ENCODE data around the gene IL21.
"Not testable (repeated sequence)": the region's sequence is repeated elsewhere in the genome, so short reads cannot be mapped to it uniquely, and the experiment has no call there.

IL21 gene

GRCh38 chr4:122663291-122663690 lies 42.4 kb upstream of the IL21 start:
- TF ChIP-seq, protein P1, sequence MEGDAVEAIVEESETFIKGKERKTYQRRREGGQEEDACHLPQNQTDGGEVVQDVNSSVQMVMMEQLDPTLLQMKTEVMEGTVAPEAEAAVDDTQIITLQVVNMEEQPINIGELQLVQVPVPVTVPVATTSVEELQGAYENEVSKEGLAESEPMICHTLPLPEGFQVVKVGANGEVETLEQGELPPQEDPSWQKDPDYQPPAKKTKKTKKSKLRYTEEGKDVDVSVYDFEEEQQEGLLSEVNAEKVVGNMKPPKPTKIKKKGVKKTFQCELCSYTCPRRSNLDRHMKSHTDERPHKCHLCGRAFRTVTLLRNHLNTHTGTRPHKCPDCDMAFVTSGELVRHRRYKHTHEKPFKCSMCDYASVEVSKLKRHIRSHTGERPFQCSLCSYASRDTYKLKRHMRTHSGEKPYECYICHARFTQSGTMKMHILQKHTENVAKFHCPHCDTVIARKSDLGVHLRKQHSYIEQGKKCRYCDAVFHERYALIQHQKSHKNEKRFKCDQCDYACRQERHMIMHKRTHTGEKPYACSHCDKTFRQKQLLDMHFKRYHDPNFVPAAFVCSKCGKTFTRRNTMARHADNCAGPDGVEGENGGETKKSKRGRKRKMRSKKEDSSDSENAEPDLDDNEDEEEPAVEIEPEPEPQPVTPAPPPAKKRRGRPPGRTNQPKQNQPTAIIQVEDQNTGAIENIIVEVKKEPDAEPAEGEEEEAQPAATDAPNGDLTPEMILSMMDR (IDR thresholded peaks at IDR 0.05; ENCODE audit: low read depth, low read length, missing control alignments): no peak
- H3K4me3 ChIP-seq (ENCODE audit: low read depth, low read length): no peak overlapping the region
- no peak for DNase-seq (ENCODE audit: low read depth)

GRCh38 chr4:122662701-122663100 lies 41.8 kb upstream of the IL21 start:
- no peak for DNase-seq (ENCODE audit: low read depth)
- TF ChIP-seq, protein P1 (IDR thresholded peaks at IDR 0.05; ENCODE audit: low read depth, low read length, missing control alignments): no peak
- no peak overlapping the region for H3K4me3 ChIP-seq (ENCODE audit: low read depth, low read length)

DNA sequence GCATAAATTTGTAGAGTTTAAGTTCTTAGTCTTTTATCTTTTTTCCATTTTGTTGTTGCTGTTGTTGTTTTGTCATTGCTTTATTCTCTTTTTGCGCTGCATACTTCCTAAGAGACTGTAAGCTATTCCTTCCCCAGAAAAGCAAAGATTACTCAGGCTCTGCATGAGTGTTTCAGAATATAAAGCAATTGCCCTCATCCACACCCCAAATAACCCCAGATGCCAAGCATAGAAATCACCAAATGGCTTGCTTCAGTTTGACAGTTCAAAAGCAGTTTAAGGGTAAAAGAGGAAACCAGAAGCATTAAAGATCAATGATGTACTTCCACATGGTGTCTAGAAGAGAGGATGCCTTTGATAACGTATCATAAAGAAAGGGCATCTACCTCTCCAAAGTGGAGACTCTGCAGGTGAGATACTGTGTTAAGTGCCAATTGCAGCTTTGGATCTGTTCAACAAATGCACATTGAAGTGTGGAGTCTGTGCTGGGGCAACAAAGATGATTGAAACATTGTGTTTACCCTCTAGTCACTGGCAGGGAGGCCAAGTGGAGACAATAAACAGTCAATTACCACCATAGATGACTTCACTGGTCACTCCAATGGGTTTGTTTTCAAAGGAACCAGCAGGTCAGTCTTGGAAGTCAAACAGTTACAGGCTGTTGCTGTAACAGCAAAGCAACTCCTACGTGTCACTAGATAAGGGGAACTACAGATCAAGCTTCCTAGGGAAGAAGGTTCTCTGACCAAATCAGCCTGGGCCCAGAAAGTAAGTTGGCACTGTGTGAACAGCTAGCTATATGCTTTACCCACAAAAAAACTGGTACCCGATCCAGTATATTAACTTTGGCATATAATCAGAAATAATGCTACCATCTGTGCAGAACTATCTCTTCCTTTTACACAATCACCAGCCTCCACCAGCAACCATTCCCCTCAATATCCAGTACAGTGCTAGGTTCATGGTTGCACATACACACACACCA lies 40.6 kb upstream of the IL21 start:
- DNase-seq (ENCODE audit: low read depth): no peak
- TF ChIP-seq, protein P1 (IDR thresholded peaks at IDR 0.05; ENCODE audit: low read depth, low read length, missing control alignments): no peak
- no peak overlapping the region for H3K4me3 ChIP-seq (ENCODE audit: low read depth, low read length)

DNA sequence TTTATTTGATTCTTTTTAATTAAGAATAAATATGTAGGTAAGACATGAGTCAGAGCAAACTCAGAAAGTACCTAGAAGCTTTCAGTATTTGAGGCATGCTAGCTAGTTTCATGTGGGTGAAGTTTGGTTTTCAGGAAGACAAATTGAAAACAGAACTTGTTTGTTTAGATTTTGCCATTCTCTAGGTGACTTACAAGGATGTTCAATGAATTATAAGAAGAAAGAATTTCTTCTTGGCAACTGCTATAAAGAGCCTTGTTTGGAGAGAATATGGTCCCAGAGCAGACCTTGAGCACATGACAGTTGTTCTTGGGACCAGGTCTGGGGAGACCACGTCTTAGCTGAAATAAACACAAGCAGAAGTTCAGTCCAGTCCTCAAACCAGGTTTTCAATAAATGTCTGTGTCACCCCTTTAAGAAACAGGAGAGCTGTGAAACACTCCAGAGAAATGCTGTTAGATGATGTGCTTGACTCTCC lies 38.0 kb upstream of the IL21 start:
- TF ChIP-seq, protein P1 (IDR thresholded peaks at IDR 0.05; ENCODE audit: low read depth, low read length, missing control alignments): no peak
- H3K4me3 ChIP-seq (ENCODE audit: low read depth, low read length): no peak overlapping the region
- DNase-seq (ENCODE audit: low read depth): peak; percentile 35

DNA sequence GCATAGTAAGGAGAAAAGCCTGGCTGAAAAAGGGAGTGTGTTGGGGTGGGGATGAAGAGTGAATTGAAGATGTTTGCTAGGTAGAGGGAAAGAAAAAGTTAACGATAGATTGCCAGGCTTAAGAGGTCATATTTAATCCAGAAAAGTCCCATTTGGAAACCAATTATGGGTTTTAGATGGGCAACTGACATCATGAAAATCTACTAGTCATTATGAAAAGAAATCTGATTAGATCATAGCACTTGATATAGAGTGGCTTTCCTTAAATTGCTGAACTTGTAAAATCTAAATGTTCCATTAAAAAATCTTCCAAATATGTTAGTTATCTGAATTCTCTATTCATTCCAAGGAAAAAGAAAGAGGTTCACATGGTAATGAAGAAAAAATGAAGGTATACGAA lies 37.5 kb upstream of the IL21 start:
- no peak for DNase-seq (ENCODE audit: low read depth)
- no peak overlapping the region for H3K4me3 ChIP-seq (ENCODE audit: low read depth, low read length)
- TF ChIP-seq, protein P1 (IDR thresholded peaks at IDR 0.05; ENCODE audit: low read depth, low read length, missing control alignments): no peak

DNA sequence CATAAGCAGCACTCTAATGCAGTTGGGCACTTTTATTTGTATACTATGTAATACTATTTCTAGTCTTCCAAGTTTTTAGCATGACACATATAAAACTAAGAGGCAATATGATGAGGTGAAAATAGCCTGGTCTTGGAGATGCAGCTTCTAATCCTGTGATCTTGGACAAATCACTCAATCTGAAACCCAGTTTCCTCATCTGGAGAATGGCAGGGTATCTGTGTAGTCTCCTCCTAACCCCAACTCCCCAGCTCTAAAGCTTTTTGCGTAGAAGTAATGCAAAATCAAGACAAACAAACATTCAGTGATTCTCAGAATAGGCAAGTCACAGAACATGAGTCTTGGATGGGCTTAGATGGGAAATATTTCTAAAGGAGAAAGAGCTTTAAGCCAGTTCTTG lies 36.7 kb upstream of the IL21 start:
- TF ChIP-seq, protein P1 (IDR thresholded peaks at IDR 0.05; ENCODE audit: low read depth, low read length, missing control alignments): no peak
- no peak overlapping the region for H3K4me3 ChIP-seq (ENCODE audit: low read depth, low read length)
- DNase-seq (ENCODE audit: low read depth): no peak

DNA sequence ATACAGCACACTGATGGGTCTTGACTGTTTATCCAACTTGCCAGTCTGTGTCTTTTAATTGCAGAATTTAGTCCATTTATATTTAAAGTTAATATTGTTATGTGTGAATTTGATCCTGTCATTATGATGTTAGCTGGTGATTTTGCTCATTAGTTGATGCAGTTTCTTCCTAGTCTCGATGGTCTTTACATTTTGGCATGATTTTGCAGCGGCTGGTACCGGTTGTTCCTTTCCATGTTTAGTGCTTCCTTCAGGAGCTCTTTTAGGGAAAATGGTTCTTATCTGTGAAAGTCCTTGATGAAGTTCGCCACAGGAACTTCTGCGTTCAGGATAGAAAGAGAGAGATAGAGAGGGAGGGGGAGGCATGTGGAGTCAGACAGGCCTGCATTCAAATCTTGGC lies 35.7 kb upstream of the IL21 start:
- not testable (repeated sequence) for DNase-seq (ENCODE audit: low read depth); H3K4me3 ChIP-seq (ENCODE audit: low read depth, low read length)
